H9 (cell line): Measurements from ENCODE around the gene TFG. TPM values are rescaled to one million over a fixed set of nuclear protein-coding genes. Genes with fewer than 3 reads are reported as not detected.

ENCODE experiments used
- DNase-seq: peaks from one replicate; pipeline ENCODE4 v3.0.0-alpha.2; 2017
- H2AFZ ChIP-seq: one replicate; pipeline ENCODE4 v1.6.1; 2013; ENCODE audit warnings: mild to moderate bottlenecking, low read length, control low read depth, moderate library complexity
- H2AK5ac ChIP-seq: 2 replicates; pipeline ENCODE4 v1.6.1; 2013; ENCODE audit warnings: low read length, control low read depth, mixed read lengths; ENCODE audit not compliant: insufficient read length
- H2BK120ac ChIP-seq: one replicate; pipeline ENCODE4 v1.6.1; 2013; ENCODE audit warnings: low read depth, mild to moderate bottlenecking, low read length, control low read depth, inconsistent platforms; ENCODE audit not compliant: poor library complexity, severe bottlenecking
- H2BK12ac ChIP-seq: 2 replicates; pipeline ENCODE4 v1.6.1; 2013; ENCODE audit warnings: low read length, control low read depth, mixed read lengths, low read depth; ENCODE audit not compliant: insufficient read length
- H2BK15ac ChIP-seq: 2 replicates; pipeline ENCODE4 v1.6.1; 2013; ENCODE audit warnings: low read depth, low read length, control low read depth
- H2BK20ac ChIP-seq: one replicate; pipeline ENCODE4 v1.6.1; 2013; ENCODE audit warnings: low read depth, mild to moderate bottlenecking, low read length, control low read depth, inconsistent platforms; ENCODE audit not compliant: poor library complexity, severe bottlenecking
- H2BK5ac ChIP-seq: 2 replicates; pipeline ENCODE4 v1.6.1; 2013; ENCODE audit warnings: low read length, control low read depth, mixed read lengths; ENCODE audit not compliant: insufficient read length
- H3K14ac ChIP-seq: 2 replicates; pipeline ENCODE4 v1.6.1; 2013; ENCODE audit warnings: low read length, control low read depth; ENCODE audit not compliant: insufficient read depth
- H3K18ac ChIP-seq: 2 replicates; pipeline ENCODE4 v1.6.1; 2013; ENCODE audit warnings: low read depth, mild to moderate bottlenecking, mixed read lengths, low read length, control low read depth; ENCODE audit not compliant: insufficient read length
- H3K23ac ChIP-seq: 2 replicates; pipeline ENCODE4 v1.6.1; 2013; ENCODE audit warnings: low read length, control low read depth, mixed read lengths, low read depth; ENCODE audit not compliant: insufficient read length
- H3K23me2 ChIP-seq: 2 replicates; pipeline ENCODE4 v1.6.1; 2013; ENCODE audit warnings: low read depth, mild to moderate bottlenecking, mixed read lengths, low read length, control low read depth; ENCODE audit not compliant: insufficient read length, poor library complexity, severe bottlenecking
- H3K27ac ChIP-seq: 2 replicates; pipeline ENCODE4 v1.5.1; 2013; ENCODE audit warnings: low read length, control low read depth, mixed read lengths, low read depth; ENCODE audit not compliant: insufficient read length
- H3K27me3 ChIP-seq: 2 replicates; pipeline ENCODE4 v1.6.1; 2013; ENCODE audit warnings: low read length, control low read depth, inconsistent platforms; ENCODE audit not compliant: insufficient read depth
- H3K4ac ChIP-seq: 2 replicates; pipeline ENCODE4 v1.6.1; 2013; ENCODE audit warnings: low read depth, mild to moderate bottlenecking, control low read depth, inconsistent platforms, low read length, moderate library complexity
- H3K4me1 ChIP-seq: 2 replicates; pipeline ENCODE4 v1.6.1; 2013; ENCODE audit warnings: low read length, control low read depth, inconsistent platforms; ENCODE audit not compliant: insufficient read depth
- H3K4me2 ChIP-seq: 2 replicates; pipeline ENCODE4 v1.6.1; 2013; ENCODE audit warnings: low read length, control low read depth, mixed read lengths; ENCODE audit not compliant: insufficient read length, insufficient read depth
- H3K56ac ChIP-seq: 2 replicates; pipeline ENCODE4 v1.6.1; 2013; ENCODE audit warnings: low read depth, mild to moderate bottlenecking, mixed read lengths, low read length, control low read depth; ENCODE audit not compliant: insufficient read length
- H3K79me1 ChIP-seq: 2 replicates; pipeline ENCODE4 v1.6.1; 2013; ENCODE audit warnings: low read depth, mild to moderate bottlenecking, moderate library complexity, low read length, control low read depth, inconsistent platforms; ENCODE audit not compliant: insufficient read depth, poor library complexity, severe bottlenecking
- H3K79me2 ChIP-seq: 2 replicates; pipeline ENCODE4 v1.6.1; 2013; ENCODE audit warnings: low read length, control low read depth, inconsistent platforms; ENCODE audit not compliant: insufficient read depth
- H3K9ac ChIP-seq: 2 replicates; pipeline ENCODE4 v1.6.1; 2013; ENCODE audit warnings: low read length, control low read depth, mixed read lengths; ENCODE audit not compliant: insufficient read length; ENCODE audit errors: extremely low read depth
- H3K9me3 ChIP-seq: one replicate; pipeline ENCODE4 v1.6.1; 2013; ENCODE audit warnings: low read depth, low read length, inconsistent platforms; ENCODE audit not compliant: control insufficient read depth
- H3T11ph ChIP-seq: one replicate; pipeline ENCODE4 v1.6.1; 2013; ENCODE audit warnings: mild to moderate bottlenecking, low read length, control low read depth, inconsistent platforms
- H4K20me1 ChIP-seq: one replicate; pipeline ENCODE4 v1.6.1; 2013; ENCODE audit not compliant: control insufficient read depth, insufficient read length, insufficient read depth
- H4K5ac ChIP-seq: 2 replicates; pipeline ENCODE4 v1.6.1; 2013; ENCODE audit warnings: low read depth, mild to moderate bottlenecking, mixed read lengths, low read length, control low read depth; ENCODE audit not compliant: insufficient read length
- H4K8ac ChIP-seq: replicated peaks from 2 replicates; pipeline ENCODE4 v1.6.1; 2013; ENCODE audit warnings: low read length, control low read depth, mixed read lengths, low read depth; ENCODE audit not compliant: insufficient read length
- H4K91ac ChIP-seq: 2 replicates; pipeline ENCODE4 v1.6.1; 2013; ENCODE audit warnings: low read depth, mild to moderate bottlenecking, moderate library complexity, mixed read lengths, low read length, control low read depth; ENCODE audit not compliant: insufficient read length
- H3K27ac Mint-ChIP-seq, 3 experiments: 2 replicates in 2 of 3; 3 replicates in 1 of 3; pipeline ENCODE4 v1.8.0; 2020 to 2021; ENCODE audit warnings: mixed read lengths in 3 of 3, mild to moderate bottlenecking in 1 of 3, moderate library complexity in 1 of 3
- H3K27me3 Mint-ChIP-seq: 2 replicates; pipeline ENCODE4 v1.8.0; 2021; ENCODE audit warnings: low read depth, mild to moderate bottlenecking, moderate library complexity, mixed read lengths
- H3K36me3 Mint-ChIP-seq, 3 experiments: 2 replicates in 2 of 3; 3 replicates in 1 of 3; pipeline ENCODE4 v1.8.0; 2020 to 2021; ENCODE audit warnings: low read depth in 3 of 3, mixed read lengths in 3 of 3; ENCODE audit not compliant: insufficient read depth in 1 of 3
- H3K4me1 Mint-ChIP-seq, 2 experiments: 2 replicates each; pipeline ENCODE4 v1.8.0; 2020; ENCODE audit warnings: mixed read lengths in 2 of 2
- H3K4me3 Mint-ChIP-seq, 2 experiments: 2 replicates in 1 of 2; 3 replicates in 1 of 2; pipeline ENCODE4 v1.8.0; 2020 to 2021; ENCODE audit warnings: mild to moderate bottlenecking in 2 of 2, mixed read lengths in 2 of 2, moderate library complexity in 1 of 2
- H3K9me3 Mint-ChIP-seq, 2 experiments: 2 replicates in 1 of 2; 3 replicates in 1 of 2; pipeline ENCODE4 v1.8.0; 2020; ENCODE audit warnings: mild to moderate bottlenecking in 2 of 2, mixed read lengths in 2 of 2, moderate library complexity in 1 of 2
- CTCF ChIP-seq: fragments of 200-600 bp; sonication (generic); conservative IDR thresholded peaks from 3 replicates; pipeline ENCODE4 v1.8.0; 2021; ENCODE audit warnings: antibody characterized with exemption, mild to moderate bottlenecking
- WGBS: extraction: QIAGEN DNeasy Blood & Tissue Kit; methylation state at CpG from one replicate; pipeline ENCODE4 v1.1.7; 2013; ENCODE audit warnings: missing lambda C conversion rate, low lambda C conversion rate, mixed read lengths; ENCODE audit not compliant: insufficient read length; ENCODE audit errors: extremely low coverage; 5-methylcytosine and 5-hydroxymethylcytosine counted together
- total RNA-seq: library from RNA; stranded (reverse); gene quantifications from 2 replicates; pipeline ENCODE4 v1.2.1, GENCODE V29; 2021

Gene TFG
- total RNA-seq, 1 experiment from 2014 or later, result 80.7 TPM

DNA sequence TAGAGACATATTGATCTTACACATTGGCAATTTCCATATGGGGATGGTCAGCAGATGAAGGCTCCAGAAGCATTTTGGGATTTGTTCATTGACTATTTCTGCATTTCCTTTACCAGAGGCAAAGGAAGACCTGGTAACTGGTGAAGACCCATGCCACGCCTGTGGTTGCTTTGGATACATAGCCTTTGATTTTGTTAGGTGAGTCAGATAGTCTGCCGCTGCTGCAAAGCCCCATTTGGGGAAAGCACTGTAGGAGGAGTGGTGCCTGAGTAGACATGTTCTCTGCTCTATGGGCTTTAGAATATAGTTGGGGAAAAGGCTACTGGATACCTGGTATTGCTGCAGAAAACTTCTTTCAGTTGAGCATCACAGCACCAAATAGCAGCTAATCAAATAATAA, 56.8 kb downstream of the TFG start:
- H3K27me3 ChIP-seq, result no peaks in the 10 kb centered on the region
- no peak overlapping the region for H2AK5ac ChIP-seq
- no peaks in the 10 kb centered on the region for H3K79me1 ChIP-seq
- DNase-seq, result no peak
- H3K27ac ChIP-seq, result no peak overlapping the region
- no peak overlapping the region for H3K4ac ChIP-seq
- no peak overlapping the region for H3T11ph ChIP-seq
- H3K9ac ChIP-seq, result no peak overlapping the region
- no peaks in the 10 kb centered on the region for H4K20me1 ChIP-seq
- H3K23me2 ChIP-seq, result no peaks in the 10 kb centered on the region
- no peak overlapping the region for H2BK15ac ChIP-seq
- no peaks in the 10 kb centered on the region for H3K9me3 Mint-ChIP-seq
- H3K14ac ChIP-seq, result no peak overlapping the region
- no peak overlapping the region for H3K4me2 ChIP-seq
- no peaks in the 10 kb centered on the region for H3K9me3 ChIP-seq
- WGBS, result no CpG with 5 or more reads among the region's 2 CpGs
- no peak overlapping the region for H3K56ac ChIP-seq
- TF ChIP-seq CTCF, result no peak
- H2BK12ac ChIP-seq, result no peak overlapping the region
- no peaks in the 10 kb centered on the region; a peak in 1 of 7 replicates for H3K36me3 Mint-ChIP-seq
- H3K4me3 Mint-ChIP-seq, result no peak overlapping the region
- H3K4me1 Mint-ChIP-seq, result peaks cover 31 to 34% of the 10 kb centered on the region in 2 experiments
- no peak overlapping the region for H2BK20ac ChIP-seq
- no peak overlapping the region for H4K91ac ChIP-seq
- peaks cover 6% of the 10 kb centered on the region; the same call in 1 of the 2 replicates for H3K4me1 ChIP-seq
- H3K27me3 Mint-ChIP-seq, result no peaks in the 10 kb centered on the region
- H3K23ac ChIP-seq, result no peak overlapping the region
- H2AFZ ChIP-seq, result no peak overlapping the region
- no peak overlapping the region for H2BK5ac ChIP-seq
- H3K79me2 ChIP-seq, result no peaks in the 10 kb centered on the region; the same call in 1 of the 2 replicates
- H4K5ac ChIP-seq, result no peak overlapping the region
- no peak overlapping the region for H3K18ac ChIP-seq
- no peak overlapping the region for H3K27ac Mint-ChIP-seq
- no peak overlapping the region for H4K8ac ChIP-seq
- no peak overlapping the region for H2BK120ac ChIP-seq
